Erythroblast (primary cell): ENCODE measurements around the gene ZNF587B.
"Not testable (repeated sequence)": the region's sequence is repeated elsewhere in the genome, so short reads cannot be mapped to it uniquely, and the experiment has no call there.

Experiments
- DNase-seq, 2 experiments: peaks; one replicate each; lab custom pipeline; 2025; lab: John Stamatoyannopoulos, UW
- GATA1 ChIP-seq: IDR thresholded peaks from 2 replicates; pipeline ENCODE4 v1.6.1; 2011; ENCODE audit warnings: low read depth, mild to moderate bottlenecking, control low read depth, low read length, moderate library complexity
- POLR2A ChIP-seq: IDR thresholded peaks from 2 replicates; pipeline ENCODE4 v1.6.1; 2011; ENCODE audit warnings: mild to moderate bottlenecking, low read length

ZNF587B gene

DNA sequence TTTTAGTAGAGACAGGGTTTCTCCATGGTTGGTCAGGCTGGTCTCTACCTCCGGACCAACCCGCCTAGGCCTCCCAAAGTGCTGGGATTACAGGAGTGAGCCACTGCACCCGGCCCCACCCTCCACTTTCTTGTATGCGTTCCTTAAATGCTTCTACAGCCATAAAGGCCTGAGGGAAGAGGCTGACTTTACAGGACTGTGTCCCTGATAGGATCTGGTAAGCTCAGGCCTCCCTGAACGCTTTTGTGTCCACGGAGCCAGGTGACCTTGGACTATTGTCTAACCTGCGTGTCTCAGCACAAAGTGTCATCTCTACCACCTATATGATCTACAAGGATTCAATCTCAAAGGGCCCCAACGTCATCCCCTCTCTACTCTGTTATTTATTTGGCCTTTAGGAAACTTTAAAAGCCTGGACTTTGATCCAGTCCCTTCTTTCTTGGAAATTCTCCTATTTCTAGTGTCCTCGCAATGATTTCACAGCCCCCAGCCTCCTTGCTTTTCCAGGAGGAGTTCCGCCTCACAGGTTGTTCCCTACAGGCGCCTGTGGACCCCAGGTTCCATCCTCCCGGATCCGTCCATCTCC lies 16.1 kb upstream of the ZNF587B start:
- DNase-seq = peak; percentile 17 to 23

DNA sequence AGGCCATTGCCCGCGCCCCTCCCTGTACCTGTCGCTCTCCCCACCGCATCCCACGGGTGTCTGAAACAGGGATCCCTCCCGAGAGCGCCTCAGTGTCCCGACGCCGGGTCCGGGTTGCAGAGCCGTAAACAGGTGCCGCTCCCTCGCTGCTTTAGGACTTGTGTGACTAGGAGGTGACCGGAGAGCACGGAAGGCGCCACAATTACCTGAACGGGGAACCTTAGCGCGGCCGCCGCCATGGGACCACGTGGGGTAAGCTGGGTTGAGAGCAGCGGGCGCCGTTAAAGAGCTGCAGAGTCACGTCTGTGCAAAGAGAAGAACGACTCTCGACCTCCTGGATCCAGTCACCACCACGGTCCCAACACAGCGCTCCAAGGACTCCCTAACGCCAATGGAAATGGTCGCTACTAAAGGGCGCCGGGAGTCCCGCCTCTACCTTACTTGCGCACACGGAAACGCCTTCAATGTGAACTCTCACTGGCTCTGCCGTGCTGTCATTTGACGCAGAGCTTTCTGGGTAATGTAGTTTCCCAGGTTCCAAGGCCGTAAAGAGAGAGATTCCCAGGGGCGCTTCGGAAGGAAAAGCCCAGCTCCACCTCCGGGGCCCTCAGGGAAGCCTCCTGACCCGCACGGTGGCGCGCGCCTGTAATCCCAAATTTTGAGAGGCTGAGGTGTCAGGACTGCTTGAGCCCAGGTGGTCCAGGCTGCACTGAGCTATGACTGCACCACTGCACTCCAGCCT lies 15.4 kb upstream of the ZNF587B start, which contains the start of gene ZNF552:
TSS of gene ZNF552 (minus strand) at position 409 of the 742 bp plus-strand sequence. CDS start at position 239, 170 bp downstream.
- DNase-seq = peak; percentile 91 to 92
- peak; percentile 88 for TF ChIP-seq POLR2A
- no peak for TF ChIP-seq GATA1

More for the DNA sequence above, 16.1 kb upstream of the ZNF587B start:
- TF ChIP-seq POLR2A = no peak
- no peak for TF ChIP-seq GATA1

DNA sequence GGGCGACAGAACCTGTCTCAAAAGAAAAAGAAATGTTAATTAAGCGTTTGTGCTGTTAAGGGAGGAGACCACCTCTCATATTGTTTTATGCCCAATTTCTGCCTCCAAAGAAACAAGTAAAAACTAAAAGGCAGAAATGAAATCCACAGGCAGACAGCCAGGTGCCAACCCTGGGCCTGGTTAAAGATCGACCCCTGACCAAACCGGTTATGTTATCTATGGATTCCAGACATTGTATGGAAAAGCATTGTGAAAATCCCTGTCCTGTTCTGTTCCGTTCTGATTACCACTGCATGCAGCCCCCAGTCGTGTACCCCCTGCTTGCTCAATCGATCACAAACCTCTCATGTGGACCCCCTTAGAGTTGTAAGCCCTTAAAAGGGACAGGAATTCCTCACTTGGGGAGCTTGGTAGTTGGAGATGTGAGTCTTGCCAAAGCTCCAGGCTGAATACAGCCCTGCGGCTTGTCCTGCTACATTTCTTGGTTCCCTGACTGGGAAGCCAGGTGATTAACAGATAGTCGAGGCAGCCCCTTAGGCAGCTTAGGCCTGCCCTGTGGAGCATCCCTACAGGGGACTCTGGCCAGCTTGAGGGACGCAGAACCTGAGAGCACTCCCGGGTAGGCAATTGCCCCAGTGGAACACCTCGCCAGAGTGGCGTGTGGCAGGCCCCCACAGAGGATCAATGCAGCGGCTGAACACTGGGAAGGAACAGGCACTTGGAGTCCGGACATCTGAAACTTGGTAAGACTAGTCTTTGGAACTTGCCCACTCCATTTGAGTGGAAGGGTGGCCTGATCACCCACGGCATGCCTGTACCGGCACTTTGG lies 14.6 kb upstream of the ZNF587B start:
- TF ChIP-seq GATA1 (no peak), POLR2A (no peak)
- no peak for DNase-seq

DNA sequence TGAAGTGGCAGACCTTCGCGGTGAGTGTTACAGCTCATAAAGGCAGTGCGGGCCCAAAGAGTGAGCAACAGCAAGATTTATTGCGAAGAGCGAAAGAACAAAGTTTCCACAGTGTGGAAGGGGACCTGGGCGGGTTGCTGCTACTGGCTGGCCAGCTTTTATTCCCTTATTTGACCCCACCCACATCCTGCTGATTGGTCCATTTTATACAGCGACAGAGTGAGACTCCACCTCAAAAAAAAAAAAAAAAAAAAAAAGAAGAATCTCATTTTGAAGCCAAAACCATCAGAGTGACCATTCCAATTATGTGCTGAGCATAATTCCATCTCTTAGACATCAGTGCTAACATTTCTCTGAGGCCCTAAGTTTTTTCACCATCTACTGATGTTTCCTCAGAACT lies 13.4 kb upstream of the ZNF587B start:
- peak; percentile 24 to 33 for DNase-seq
- no peak for TF ChIP-seq POLR2A
- TF ChIP-seq GATA1 = no peak

DNA sequence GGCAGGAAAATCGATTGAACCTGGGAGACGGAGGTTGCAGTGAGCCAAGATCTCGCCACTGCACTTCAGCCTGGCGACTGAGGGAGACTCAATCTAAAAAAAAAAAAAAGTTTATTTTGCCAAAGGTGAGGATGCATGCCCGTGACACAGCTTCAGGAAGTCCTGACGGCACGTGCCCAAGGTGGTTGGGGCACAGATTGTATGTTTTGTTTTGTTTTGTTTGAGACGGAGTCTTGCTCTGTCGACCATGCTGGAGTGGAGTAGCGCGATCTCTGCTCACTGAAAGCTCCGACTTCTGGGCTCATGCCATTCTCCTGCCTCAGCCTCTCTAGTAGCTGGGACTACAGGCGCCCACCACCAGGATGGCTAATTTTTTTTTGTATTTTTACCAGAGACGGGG lies 12.1 kb upstream of the ZNF587B start:
- no peak for DNase-seq
- no peak for TF ChIP-seq POLR2A
- TF ChIP-seq GATA1 = no peak

DNA sequence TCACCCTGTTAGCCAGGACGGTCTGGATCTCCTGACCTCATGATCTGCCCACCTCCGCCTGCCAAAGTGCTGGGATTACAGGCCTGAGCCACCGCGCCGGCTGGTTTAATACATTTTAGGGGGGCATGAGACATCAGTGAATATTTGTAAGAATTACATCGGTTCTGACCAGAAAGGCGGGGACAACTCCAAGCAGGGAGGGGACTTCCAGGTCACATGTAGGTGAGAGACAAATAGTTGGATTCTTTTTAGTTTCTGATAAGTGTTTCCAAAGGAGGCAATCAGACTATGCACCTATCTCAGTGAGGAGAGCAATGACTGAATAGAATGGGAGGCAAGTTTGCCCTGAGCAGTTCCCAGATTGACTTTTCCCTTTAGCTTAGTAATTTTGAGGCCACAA lies 11.7 kb upstream of the ZNF587B start:
- TF ChIP-seq POLR2A = no peak
- no peak for TF ChIP-seq GATA1
- DNase-seq = no peak

DNA sequence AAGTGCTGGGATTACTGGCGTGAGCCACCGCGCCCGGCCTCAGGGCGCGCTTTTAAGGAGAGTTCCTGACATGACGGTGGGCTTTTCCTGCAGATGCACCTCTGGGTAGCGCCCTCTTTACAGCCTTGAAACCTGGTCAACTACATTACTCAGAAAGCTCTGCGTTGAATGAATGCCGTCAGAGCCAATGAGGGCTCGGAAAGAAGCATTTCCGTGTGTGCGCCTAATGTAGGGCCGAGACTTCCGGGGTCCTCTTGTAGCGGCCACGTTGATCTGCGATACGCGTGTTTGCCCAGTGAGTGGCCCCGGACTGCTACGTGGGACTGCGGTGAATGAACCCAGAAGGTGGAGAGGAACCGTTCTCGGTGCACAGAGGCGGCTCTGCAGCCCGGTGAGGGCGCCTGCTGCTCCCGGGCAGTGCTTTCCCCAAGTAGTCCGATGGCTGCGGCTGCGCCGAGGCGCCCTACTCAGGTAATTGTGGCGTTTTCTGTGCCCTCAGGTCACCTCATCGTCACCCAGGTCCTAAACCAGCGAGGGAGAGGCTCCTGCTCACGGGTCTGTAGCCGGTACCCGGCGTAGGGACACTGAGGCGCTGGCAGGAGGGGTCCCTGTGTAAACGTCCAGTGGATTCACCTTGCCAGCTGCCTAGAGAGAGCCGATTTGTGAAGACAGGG lies 10.5 kb upstream of the ZNF587B start:
- TF ChIP-seq POLR2A (peak; percentile 76), GATA1 (no peak)
- peak; percentile 90 to 92 for DNase-seq

DNA sequence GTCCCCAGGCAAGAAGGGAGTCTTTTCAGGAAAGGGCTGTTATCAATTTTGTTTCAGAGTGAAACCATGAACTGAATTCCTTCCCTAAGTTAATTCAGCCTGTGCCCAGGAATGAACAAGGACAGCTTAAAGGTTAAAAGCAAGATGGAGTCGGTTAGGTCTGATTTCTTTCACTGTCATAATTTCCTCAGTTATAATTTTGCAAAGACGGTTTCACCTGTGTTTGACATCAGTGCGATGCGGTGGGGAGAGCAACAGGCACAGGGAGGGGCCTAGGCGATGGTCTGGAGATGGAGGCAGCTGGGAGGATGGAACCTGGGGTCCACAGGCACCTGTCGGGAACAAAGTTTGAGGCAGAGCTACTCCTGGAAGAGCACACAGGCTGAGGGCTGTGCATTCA lies 9.5 kb upstream of the ZNF587B start:
- no peak for TF ChIP-seq POLR2A
- no peak for TF ChIP-seq GATA1
- no peak for DNase-seq

DNA sequence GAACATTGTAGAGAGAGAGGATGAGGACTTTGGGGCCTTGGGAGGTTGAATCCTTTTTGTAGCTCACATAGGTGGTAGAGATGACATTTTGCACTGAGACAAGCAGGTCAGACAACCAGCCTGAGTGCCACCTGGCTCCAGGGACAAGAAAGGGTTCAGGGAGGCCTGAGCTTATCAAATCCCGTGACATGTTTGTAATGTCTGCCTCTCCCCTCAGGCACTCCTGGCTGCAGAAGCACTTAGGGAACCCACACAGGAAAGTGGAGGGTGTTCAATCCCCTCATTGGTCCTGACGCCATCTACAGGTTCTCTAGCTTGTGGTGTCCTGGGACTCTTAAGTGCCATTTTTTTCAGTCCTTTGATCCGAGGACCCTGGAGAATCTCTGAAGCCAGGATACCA lies 9.0 kb upstream of the ZNF587B start:
- DNase-seq = not testable (repeated sequence)

DNA sequence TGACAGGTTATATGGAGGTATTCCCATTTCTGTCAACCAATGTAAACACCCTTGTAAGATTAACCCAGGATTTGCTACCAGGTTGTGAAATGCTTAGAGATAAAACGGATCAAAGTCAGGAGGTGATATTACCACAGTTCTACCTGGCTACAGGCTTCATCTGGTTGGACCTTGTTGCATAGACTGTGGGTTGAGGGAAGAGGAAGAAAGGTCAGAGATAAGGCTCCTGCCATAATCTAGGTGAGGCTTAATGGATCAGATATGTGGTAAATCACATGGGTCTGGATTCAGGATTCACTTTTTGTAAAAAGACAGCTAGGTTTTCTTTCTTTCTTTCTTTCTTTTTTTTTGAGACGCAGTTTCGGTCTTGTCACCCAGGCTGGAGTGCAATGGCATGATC lies 8.6 kb upstream of the ZNF587B start:
- DNase-seq = not testable (repeated sequence)

DNA sequence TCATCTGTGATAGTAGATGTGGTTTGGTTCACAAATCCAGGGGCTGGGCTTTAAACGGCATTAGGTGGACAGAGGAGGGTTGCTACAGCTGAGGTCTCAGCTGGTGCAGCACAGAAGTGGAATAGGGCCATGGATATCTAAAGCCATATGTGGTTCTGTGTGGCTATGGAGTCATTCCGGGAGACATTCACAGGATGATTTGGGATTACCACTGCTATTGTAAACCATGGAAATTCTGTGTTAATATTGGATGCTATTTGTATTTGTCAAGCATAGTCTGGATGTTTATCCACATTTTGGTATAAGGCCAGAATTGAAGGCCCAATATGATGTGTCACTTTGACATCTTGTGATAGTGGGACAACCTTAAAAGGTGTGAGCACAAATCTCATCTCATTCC lies 6.9 kb upstream of the ZNF587B start:
- DNase-seq = not testable (repeated sequence)

DNA sequence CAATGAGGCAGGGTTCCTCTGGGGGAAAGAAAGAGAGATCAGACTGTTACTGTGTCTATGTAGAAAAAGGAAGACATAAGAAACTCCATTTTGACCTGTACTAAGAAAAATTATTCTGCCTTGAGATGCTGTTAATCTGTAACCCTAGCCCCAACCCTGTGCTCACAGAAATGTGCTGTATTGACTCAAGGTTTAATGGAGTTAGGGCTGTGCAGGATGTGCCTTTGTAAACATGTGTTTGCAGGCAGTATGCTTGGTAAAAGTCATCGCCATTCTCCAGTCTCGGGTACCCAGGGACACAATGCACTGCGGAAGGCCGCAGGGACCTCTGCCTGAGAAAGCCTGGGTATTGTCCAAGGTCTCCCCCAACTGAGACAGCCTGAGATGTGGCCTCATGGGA lies 6.5 kb upstream of the ZNF587B start:
- DNase-seq = not testable (repeated sequence)

DNA sequence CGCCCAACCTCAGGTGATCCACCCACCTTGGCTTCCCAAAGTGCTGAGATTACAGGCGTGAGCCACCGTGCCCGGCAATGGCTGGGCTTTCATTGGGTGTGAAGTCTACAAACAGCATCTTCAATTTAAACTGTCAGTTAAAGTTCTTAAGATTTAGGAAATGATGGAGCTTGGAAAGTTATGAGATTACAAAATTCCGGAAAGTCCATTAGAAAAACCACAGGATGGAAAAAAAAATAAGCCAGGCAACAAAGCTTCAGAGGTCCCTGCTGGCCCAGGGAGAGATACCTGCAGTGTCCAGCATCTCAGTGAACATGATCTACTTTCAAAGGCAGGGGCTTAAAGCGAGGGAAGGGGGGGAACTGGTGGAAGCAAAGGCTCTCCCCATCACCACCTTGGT lies 4.6 kb upstream of the ZNF587B start:
- TF ChIP-seq POLR2A = no peak
- no peak for TF ChIP-seq GATA1
- no peak for DNase-seq

DNA sequence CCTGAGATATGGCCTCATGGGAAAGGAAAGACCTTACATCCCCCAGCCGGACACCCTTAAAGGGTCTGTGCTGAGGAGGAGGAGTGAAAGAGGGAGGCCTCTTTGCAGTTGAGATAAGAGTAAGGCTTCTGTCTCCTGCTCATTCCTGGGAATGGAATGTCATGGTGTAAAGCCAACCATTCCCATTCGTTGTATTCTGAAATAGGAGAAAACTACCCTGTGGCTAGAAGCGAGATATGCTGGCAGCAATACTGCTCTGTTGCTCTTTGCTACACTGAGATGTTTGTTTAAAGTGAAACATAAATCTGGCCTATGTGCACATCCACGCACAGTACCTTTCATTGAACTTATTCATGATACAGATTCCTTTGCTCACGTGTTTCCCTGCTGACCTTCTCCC lies 783 bp upstream of the ZNF587B start:
- TF ChIP-seq POLR2A (no peak), GATA1 (no peak)
- no peak for DNase-seq

DNA sequence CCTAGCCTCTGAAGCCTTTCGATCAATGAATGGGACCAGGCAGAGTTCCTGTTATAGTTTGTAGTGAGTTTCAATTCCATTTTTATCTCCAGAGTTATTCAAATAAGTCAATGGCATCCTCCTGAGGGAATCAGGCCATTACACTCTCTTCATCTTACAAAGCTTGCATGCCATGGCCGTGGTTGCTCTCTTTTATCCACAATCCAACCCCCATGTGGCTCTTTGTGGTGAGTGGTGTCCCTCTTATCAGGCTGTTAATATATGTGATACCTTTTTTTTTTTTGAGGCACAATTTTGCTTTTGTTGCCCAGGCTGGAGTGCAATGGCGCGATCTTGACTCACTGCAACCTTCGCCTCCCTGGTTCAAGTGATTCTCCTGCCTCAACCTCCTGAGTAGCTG lies 6.9 kb downstream of the ZNF587B start:
- not testable (repeated sequence) for DNase-seq

DNA sequence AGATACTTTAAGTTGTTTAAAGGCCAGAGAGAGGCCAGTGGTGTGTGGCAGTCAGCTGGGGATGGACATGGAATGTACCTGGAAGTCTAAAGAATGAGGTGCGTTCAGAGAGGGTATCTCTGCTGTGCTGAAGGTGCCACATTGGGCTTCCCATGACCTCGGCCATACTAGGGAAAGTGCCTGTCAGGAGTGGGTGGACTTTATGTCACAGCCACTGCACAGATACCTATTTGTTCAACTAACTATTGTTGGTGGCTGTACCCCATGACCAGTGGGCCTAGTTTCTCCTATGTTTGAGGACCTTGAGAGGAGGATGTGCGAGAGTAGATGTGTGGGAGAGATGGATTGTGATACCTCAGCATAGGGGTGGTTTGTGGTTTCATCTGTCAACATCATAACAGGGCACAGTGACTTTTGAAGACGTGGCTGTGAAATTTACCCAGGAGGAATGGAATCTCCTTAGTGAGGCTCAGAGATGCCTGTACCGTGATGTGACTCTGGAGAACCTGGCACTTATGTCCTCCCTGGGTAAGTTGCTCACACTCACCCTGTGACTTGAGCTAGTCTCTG lies 8.6 kb downstream of the ZNF587B start:
- not testable (repeated sequence) for DNase-seq
